B cell (primary cell): ENCODE results near the gene SEMA6A. TPM values are rescaled to one million over a fixed set of nuclear protein-coding genes. Genes with fewer than 3 reads are reported as not detected.

Source experiments
- ATAC-seq: fragments of 200-7000 bp; cut with Tn5 transposase; one replicate; pipeline ENCODE4 v1.10.0; 2021; ENCODE audit warnings: low read depth, mild to moderate bottlenecking, moderate number of reproducible peaks, moderate library complexity
- CTCF ChIA-PET: fragments of 350-600 bp; sonication (Branson Sonifier 250); formaldehyde crosslinking; loops from one replicate; lab custom pipeline; 2021; ENCODE audit warnings: antibody characterized with exemption, inconsistent platforms; lab: Charles Lee
- POLR2A ChIA-PET: fragments of 350-600 bp; sonication (Branson Sonifier 250); formaldehyde crosslinking; loops from one replicate; lab custom pipeline; 2021; ENCODE audit warnings: antibody characterized with exemption; lab: Charles Lee
- DNase-seq: peaks from one replicate; pipeline ENCODE4 v3.0.0; 2013
- H2AFZ ChIP-seq: 2 replicates; pipeline ENCODE4 v1.6.1; 2012; ENCODE audit warnings: mild to moderate bottlenecking, low read depth, low read length; ENCODE audit not compliant: insufficient read depth, poor library complexity, severe bottlenecking
- H3K27ac ChIP-seq, 2 donors: 1 replicate in 1 of 2; 2 replicates in 1 of 2; pipeline ENCODE4 v1.5.1; 2012 to 2013; ENCODE audit warnings: low read length in 2 of 2, mild to moderate bottlenecking in 2 of 2, moderate library complexity in 1 of 2
- H3K27me3 ChIP-seq, 4 experiments: fragments of 200-600 bp in 1 of 4; sonication (generic) in 1 of 4; replicated peaks in 1 of 4; 1 replicate in 2 of 4; 2 replicates in 2 of 4; pipeline versions ENCODE4 v1.6.1 to v1.7.0; 2013 to 2016; ENCODE audit warnings: low read length in 3 of 4, mild to moderate bottlenecking in 2 of 4, mixed read lengths in 1 of 4, moderate library complexity in 1 of 4; ENCODE audit not compliant: insufficient read depth in 4 of 4, control insufficient read depth in 3 of 4; ENCODE audit errors: control extremely low read depth in 1 of 4
- H3K36me3 ChIP-seq, 2 experiments: replicated peaks in 1 of 2; 1 replicate in 1 of 2; 2 replicates in 1 of 2; pipeline versions ENCODE4 v1.6.1 to v1.7.1; 2013; ENCODE audit warnings: low read length in 1 of 2; ENCODE audit not compliant: insufficient read depth in 2 of 2, control insufficient read depth in 1 of 2; ENCODE audit errors: control extremely low read depth in 1 of 2, extremely low read depth in 1 of 2
- H3K4me1 ChIP-seq, 2 donors: fragments of 200-600 bp in 1 of 2; sonication (generic) in 1 of 2; 1 replicate in 1 of 2; 2 replicates in 1 of 2; pipeline versions ENCODE4 v1.5.1 to v1.6.1; 2013 to 2017; ENCODE audit warnings: low read length in 2 of 2; ENCODE audit not compliant: control insufficient read depth in 2 of 2, insufficient read depth in 2 of 2
- H3K4me2 ChIP-seq: replicated peaks from 2 replicates; pipeline ENCODE3; 2012; ENCODE audit warnings: mild to moderate bottlenecking, low read depth, low read length; ENCODE audit not compliant: poor library complexity, severe bottlenecking
- H3K4me3 ChIP-seq, 5 experiments: fragments of 200-600 bp in 1 of 5; sonication (generic) in 1 of 5; 1 replicate in 3 of 5; 2 replicates in 2 of 5; pipeline versions ENCODE4 v1.5.1 to v1.7.0; 2011 to 2016; ENCODE audit warnings: low read length in 4 of 5, mild to moderate bottlenecking in 4 of 5, low read depth in 2 of 5, control low read depth in 1 of 5, moderate library complexity in 1 of 5; ENCODE audit not compliant: insufficient read depth in 1 of 5; ENCODE audit errors: control extremely low read depth in 1 of 5, extremely low read depth in 1 of 5
- H3K79me2 ChIP-seq: fragments of 200-600 bp; sonication (generic); one replicate; pipeline ENCODE4 v1.6.0; 2016; ENCODE audit warnings: low read length; ENCODE audit not compliant: control insufficient read depth, insufficient read depth
- H3K9ac ChIP-seq: fragments of 200-600 bp; sonication (generic); 2 replicates; pipeline ENCODE4 v1.6.1; 2017; ENCODE audit warnings: mild to moderate bottlenecking, low read length, moderate library complexity
- H3K9me3 ChIP-seq, 3 donors: one replicate each; pipeline versions ENCODE4 v1.6.1 to v1.7.1; 2013; ENCODE audit warnings: low read length in 2 of 3; ENCODE audit not compliant: control insufficient read depth in 2 of 3, insufficient read depth in 1 of 3; ENCODE audit errors: control extremely low read depth in 1 of 3
- H4K20me1 ChIP-seq: 2 replicates; pipeline ENCODE4 v1.6.0; 2012; ENCODE audit warnings: mild to moderate bottlenecking, low read length; ENCODE audit not compliant: insufficient read depth, control insufficient read depth, poor library complexity, severe bottlenecking
- H3K27ac Mint-ChIP-seq: one replicate; pipeline ENCODE4 v1.8.0; 2021; ENCODE audit warnings: mixed read lengths
- H3K27me3 Mint-ChIP-seq: one replicate; pipeline ENCODE4 v1.8.0; 2021; ENCODE audit warnings: mixed read lengths
- H3K4me1 Mint-ChIP-seq: one replicate; pipeline ENCODE4 v1.8.0; 2021; ENCODE audit warnings: mixed read lengths
- H3K4me3 Mint-ChIP-seq: one replicate; pipeline ENCODE4 v1.8.0; 2021; ENCODE audit warnings: mixed read lengths
- H3K9me3 Mint-ChIP-seq: one replicate; pipeline ENCODE4 v1.8.0; 2022; ENCODE audit warnings: mixed read lengths; ENCODE audit not compliant: insufficient read depth
- CTCF ChIP-seq: fragments of 200-600 bp; IDR thresholded peaks from one replicate; pipeline ENCODE4 v1.8.0; 2022; ENCODE audit warnings: antibody characterized with exemption, mild to moderate bottlenecking
- EZH2 ChIP-seq: IDR thresholded peaks from 2 replicates; pipeline ENCODE4 v1.6.1; 2012; ENCODE audit warnings: borderline replicate concordance, low read depth, mild to moderate bottlenecking, moderate library complexity, low read length; ENCODE audit not compliant: insufficient read depth, poor library complexity, severe bottlenecking
- WGBS: methylation state at CpG from one replicate; pipeline ENCODE4 v1.1.5; 2013; ENCODE audit warnings: missing lambda C conversion rate; ENCODE audit not compliant: insufficient coverage; 5-methylcytosine and 5-hydroxymethylcytosine counted together
- intact Hi-C: fragments of 100-400 bp; cut with micrococcal nuclease; formaldehyde crosslinking; loops from one replicate; pipeline ENCODE4 v1.10.0; 2022
- polyA plus RNA-seq: library from polyadenylated mRNA; depleted of rRNA; stranded (reverse); fragments of >200 nt; gene quantifications from 2 replicates; pipeline ENCODE4 v1.2.3, GENCODE V29; 2012
- total RNA-seq, 2 donors: library from RNA; stranded (reverse); fragments of 120-200 nt in 1 of 2; gene quantifications; 1 replicate in 1 of 2; 2 replicates in 1 of 2; pipeline versions ENCODE4 v1.2.3 to v1.2.4, GENCODE V29; 2013 to 2022

Gene SEMA6A
- total and polyA plus RNA-seq, 2 donors (not counting 1 experiment from before 2014, with no cell fraction given) = 0.44 TPM; not detected in 1

- Mint-ChIP-seq H3K4me1 (no peaks in the 10 kb centered on the region), H3K4me3 (no peak overlapping the region), H3K27ac (no peak overlapping the region), H3K27me3 (no peaks in the 10 kb centered on the region), H3K9me3 (no peaks in the 10 kb centered on the region)
- DNase-seq (no peak), ATAC-seq (no peak)
- peaks cover 1 to 9% of the 10 kb centered on the region in 2 experiments for H3K36me3 ChIP-seq
- H3K4me3 ChIP-seq = no peak overlapping the region
- no peaks in the 10 kb centered on the region for H4K20me1 ChIP-seq
- intact Hi-C loops = no loop called here
- H3K27me3 ChIP-seq = no peaks in the 10 kb centered on the region
- H2AFZ ChIP-seq = no peak overlapping the region
- POLR2A ChIA-PET = no interaction called here
- H3K4me2 ChIP-seq = no peak overlapping the region
- no peak overlapping the region for H3K9ac ChIP-seq
- H3K4me1 ChIP-seq = no peaks in the 10 kb centered on the region
- H3K27ac ChIP-seq = no peak overlapping the region
- H3K9me3 ChIP-seq = no peaks in the 10 kb centered on the region
- CTCF ChIA-PET = no interaction called here
- 98% methylated on average over 5 of the region's 5 CpGs for WGBS
- TF ChIP-seq EZH2 (no peak), CTCF (no peak)
- H3K79me2 ChIP-seq = no peaks in the 10 kb centered on the region
These were observed 164.9 kb downstream of the SEMA6A start for GRCh38 chr5:116409591-116410296.

- intact Hi-C loops = no loop called here
- Histone ChIP-seq H3K9me3 (no peaks in the 10 kb centered on the region), H4K20me1 (no peaks in the 10 kb centered on the region), H3K4me3 (no peak overlapping the region), H3K27ac (no peak overlapping the region), H3K79me2 (no peaks in the 10 kb centered on the region), H3K27me3 (no peaks in the 10 kb centered on the region), H3K4me2 (no peak overlapping the region), H3K9ac (no peak overlapping the region), H3K4me1 (no peaks in the 10 kb centered on the region), H3K36me3 (peaks cover 0 to 4% of the 10 kb centered on the region in 2 experiments), H2AFZ (no peak overlapping the region)
- no peak for TF ChIP-seq EZH2
- no peak for TF ChIP-seq CTCF
- ATAC-seq = no peak
- 70% methylated on average over 2 of the region's 7 CpGs for WGBS
- Mint-ChIP-seq H3K27ac (no peak overlapping the region), H3K4me1 (no peaks in the 10 kb centered on the region), H3K9me3 (no peaks in the 10 kb centered on the region), H3K4me3 (no peak overlapping the region), H3K27me3 (no peaks in the 10 kb centered on the region)
- ChIA-PET POLR2A (no interaction called here), CTCF (no interaction called here)
- DNase-seq = no peak
These were observed 168.1 kb downstream of the SEMA6A start for GRCh38 chr5:116406306-116407041.
